Hepatocyte (in vitro differentiated cells): ENCODE results near the gene CZIB.

Source experiments
- CTCF ChIP-seq: fragments of 200-600 bp; sonication (generic); IDR thresholded peaks from 2 replicates; pipeline ENCODE4 v1.5.1; 2016; ENCODE audit warnings: antibody characterized with exemption, mild to moderate bottlenecking; ENCODE audit not compliant: poor library complexity
- EZH2 ChIP-seq: fragments of 200-600 bp; sonication (generic); IDR thresholded peaks from 2 replicates; pipeline ENCODE4 v1.6.1; 2016; ENCODE audit warnings: antibody characterized with exemption, mild to moderate bottlenecking, borderline replicate concordance

DNA sequence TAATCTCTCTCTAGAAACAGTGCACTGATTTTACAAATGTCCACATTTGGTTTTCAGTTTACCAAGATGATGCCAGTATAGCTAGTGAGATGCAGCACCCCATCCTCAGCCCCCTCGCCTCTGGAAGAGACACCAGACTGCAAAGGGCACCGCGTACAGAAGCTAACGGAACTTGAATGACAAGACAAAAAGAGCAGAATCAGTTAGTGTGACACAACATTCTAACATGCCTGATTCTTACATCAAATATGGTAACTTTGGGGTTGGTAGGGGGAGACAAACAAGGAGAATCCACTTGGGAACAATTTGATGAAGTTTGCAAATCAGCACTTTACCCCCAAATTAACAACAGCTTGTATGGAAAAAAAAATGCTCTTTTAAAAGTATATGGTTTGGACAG lies 21.9 kb upstream of the CZIB start:
- no peak for TF ChIP-seq CTCF
- TF ChIP-seq EZH2 = no peak
